ENCODE data around the gene PGAM5. TPM values are rescaled to one million over a fixed set of nuclear protein-coding genes. Genes with fewer than 3 reads are reported as not detected.

PGAM5 gene
- total and polyA plus RNA-seq, 9 of the 15 experiments (the other 6 are each of a cell fraction or from before 2014, with no cell fraction given) = 7.4 to 121 (median 69.5) TPM

DNA sequence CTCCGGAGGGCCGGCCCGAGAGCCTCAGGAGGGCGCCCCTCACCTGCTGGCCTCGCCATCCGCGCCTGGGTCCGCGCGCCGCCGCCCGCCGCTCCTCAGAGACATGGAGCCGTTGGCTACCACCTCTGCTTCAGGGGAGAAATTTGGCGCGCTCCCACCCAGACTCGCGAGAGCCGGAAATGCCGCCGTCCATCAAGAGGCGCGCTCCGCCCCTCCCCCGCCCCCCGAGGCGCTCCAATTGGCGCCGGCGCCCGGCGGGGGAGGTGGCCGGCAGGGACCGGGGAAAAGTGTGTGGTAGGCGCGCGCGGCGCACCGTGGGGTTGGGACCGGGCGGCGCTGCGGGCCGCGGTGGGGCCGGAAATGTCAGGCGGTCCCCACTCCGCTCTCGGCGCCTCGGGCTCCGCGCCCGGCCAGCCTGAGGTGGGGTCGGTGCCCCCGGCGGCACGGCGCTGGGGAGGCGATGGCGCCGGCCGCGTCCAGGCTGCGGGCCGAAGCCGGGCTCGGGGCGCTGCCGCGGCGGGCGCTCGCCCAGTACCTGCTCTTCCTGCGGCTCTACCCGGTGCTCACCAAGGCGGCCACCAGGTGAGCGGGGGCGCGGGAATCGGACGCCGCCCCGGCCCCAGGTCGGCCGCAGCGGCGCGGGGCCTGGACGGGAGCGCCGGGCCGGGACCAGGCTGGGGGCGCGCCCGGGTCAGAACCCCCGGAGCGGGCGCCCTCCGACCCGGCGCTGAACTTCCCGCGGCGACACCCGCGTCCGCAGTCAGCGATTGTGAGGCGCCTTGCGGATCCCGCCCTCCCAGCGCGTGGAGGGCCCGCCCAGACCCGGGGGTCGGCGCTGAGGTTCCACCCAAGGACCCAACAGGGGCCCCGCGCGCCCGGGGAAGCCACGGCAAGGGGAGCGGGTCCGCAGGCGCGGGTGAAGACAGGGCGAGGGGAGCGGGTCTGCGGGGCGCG, 23.2 kb upstream of the PGAM5 start, which contains the start of the genes POLE and PXMP2 (continued):
- TF ChIP-seq, protein P1, sequence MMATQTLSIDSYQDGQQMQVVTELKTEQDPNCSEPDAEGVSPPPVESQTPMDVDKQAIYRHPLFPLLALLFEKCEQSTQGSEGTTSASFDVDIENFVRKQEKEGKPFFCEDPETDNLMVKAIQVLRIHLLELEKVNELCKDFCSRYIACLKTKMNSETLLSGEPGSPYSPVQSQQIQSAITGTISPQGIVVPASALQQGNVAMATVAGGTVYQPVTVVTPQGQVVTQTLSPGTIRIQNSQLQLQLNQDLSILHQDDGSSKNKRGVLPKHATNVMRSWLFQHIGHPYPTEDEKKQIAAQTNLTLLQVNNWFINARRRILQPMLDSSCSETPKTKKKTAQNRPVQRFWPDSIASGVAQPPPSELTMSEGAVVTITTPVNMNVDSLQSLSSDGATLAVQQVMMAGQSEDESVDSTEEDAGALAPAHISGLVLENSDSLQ (IDR thresholded peaks at IDR 0.05) = peak; percentile 96
- 0 out of 4 replicates have a peak, but pooled peaks of 1 of the 2 experiments have one; percentile 33 for TF ChIP-seq TRIM24 (IDR thresholded peaks at IDR 0.05)
- TF ChIP-seq, protein P2, sequence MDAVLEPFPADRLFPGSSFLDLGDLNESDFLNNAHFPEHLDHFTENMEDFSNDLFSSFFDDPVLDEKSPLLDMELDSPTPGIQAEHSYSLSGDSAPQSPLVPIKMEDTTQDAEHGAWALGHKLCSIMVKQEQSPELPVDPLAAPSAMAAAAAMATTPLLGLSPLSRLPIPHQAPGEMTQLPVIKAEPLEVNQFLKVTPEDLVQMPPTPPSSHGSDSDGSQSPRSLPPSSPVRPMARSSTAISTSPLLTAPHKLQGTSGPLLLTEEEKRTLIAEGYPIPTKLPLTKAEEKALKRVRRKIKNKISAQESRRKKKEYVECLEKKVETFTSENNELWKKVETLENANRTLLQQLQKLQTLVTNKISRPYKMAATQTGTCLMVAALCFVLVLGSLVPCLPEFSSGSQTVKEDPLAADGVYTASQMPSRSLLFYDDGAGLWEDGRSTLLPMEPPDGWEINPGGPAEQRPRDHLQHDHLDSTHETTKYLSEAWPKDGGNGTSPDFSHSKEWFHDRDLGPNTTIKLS (IDR thresholded peaks at IDR 0.05; ENCODE audit: borderline replicate concordance, low read depth) = peak; percentile 73; the same call in 1 of the 2 replicates
- TF ChIP-seq, protein P3, sequence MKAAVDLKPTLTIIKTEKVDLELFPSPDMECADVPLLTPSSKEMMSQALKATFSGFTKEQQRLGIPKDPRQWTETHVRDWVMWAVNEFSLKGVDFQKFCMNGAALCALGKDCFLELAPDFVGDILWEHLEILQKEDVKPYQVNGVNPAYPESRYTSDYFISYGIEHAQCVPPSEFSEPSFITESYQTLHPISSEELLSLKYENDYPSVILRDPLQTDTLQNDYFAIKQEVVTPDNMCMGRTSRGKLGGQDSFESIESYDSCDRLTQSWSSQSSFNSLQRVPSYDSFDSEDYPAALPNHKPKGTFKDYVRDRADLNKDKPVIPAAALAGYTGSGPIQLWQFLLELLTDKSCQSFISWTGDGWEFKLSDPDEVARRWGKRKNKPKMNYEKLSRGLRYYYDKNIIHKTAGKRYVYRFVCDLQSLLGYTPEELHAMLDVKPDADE (conservative IDR thresholded peaks at IDR 0.05; ENCODE audit: control insufficient read depth, low read depth, low read length) = 0 out of 2 replicates have a peak, but pooled peaks have one; percentile 51
- TF ChIP-seq, protein P4, sequence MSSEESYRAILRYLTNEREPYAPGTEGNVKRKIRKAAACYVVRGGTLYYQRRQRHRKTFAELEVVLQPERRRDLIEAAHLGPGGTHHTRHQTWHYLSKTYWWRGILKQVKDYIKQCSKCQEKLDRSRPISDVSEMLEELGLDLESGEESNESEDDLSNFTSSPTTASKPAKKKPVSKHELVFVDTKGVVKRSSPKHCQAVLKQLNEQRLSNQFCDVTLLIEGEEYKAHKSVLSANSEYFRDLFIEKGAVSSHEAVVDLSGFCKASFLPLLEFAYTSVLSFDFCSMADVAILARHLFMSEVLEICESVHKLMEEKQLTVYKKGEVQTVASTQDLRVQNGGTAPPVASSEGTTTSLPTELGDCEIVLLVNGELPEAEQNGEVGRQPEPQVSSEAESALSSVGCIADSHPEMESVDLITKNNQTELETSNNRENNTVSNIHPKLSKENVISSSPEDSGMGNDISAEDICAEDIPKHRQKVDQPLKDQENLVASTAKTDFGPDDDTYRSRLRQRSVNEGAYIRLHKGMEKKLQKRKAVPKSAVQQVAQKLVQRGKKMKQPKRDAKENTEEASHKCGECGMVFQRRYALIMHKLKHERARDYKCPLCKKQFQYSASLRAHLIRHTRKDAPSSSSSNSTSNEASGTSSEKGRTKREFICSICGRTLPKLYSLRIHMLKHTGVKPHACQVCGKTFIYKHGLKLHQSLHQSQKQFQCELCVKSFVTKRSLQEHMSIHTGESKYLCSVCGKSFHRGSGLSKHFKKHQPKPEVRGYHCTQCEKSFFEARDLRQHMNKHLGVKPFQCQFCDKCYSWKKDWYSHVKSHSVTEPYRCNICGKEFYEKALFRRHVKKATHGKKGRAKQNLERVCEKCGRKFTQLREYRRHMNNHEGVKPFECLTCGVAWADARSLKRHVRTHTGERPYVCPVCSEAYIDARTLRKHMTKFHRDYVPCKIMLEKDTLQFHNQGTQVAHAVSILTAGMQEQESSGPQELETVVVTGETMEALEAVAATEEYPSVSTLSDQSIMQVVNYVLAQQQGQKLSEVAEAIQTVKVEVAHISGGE (CRISPR knock-in tag; IDR thresholded peaks at IDR 0.05) = peak in 1 of 3 experiments; percentile 37; a peak in 1 of 6 replicates
- TF ChIP-seq GABPA (tag; conservative IDR thresholded peaks at IDR 0.05; ENCODE audit: low read depth) = peak; percentile 73
- TF ChIP-seq SMAD4 (CRISPR knock-in tag; conservative IDR thresholded peaks at IDR 0.05) = peak; percentile 94
- peak; percentile 19; the same call in 1 of the 2 replicates for TF ChIP-seq EP300 (IDR thresholded peaks at IDR 0.05; ENCODE audit: low read length)
- no peak for TF ChIP-seq ZNF561 (CRISPR knock-in tag; conservative IDR thresholded peaks at IDR 0.05)
- no peak for TF ChIP-seq TCFL5 (CRISPR knock-in tag; conservative IDR thresholded peaks at IDR 0.05)
- TF ChIP-seq MTF1 (CRISPR knock-in tag; IDR thresholded peaks at IDR 0.05; ENCODE audit: borderline replicate concordance) = no peak
- peak; percentile 21 for TF ChIP-seq NFYB (IDR thresholded peaks at IDR 0.05; ENCODE audit: extremely low read depth, insufficient read length)
- peak; percentile 95 for TF ChIP-seq E2F3 (CRISPR knock-in tag; IDR thresholded peaks at IDR 0.05)
- TF ChIP-seq, protein P5, sequence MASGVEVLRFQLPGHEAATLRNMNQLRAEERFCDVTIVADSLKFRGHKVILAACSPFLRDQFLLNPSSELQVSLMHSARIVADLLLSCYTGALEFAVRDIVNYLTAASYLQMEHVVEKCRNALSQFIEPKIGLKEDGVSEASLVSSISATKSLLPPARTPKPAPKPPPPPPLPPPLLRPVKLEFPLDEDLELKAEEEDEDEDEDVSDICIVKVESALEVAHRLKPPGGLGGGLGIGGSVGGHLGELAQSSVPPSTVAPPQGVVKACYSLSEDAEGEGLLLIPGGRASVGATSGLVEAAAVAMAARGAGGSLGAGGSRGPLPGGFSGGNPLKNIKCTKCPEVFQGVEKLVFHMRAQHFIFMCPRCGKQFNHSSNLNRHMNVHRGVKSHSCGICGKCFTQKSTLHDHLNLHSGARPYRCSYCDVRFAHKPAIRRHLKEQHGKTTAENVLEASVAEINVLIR (CRISPR knock-in tag; IDR thresholded peaks at IDR 0.05) = no peak
- no peak for TF ChIP-seq ZC3H4 (CRISPR knock-in tag; IDR thresholded peaks at IDR 0.05; ENCODE audit: borderline replicate concordance)
- peak; percentile 36; the same call in 1 of the 2 replicates for TF ChIP-seq MAFF (IDR thresholded peaks at IDR 0.05; ENCODE audit: low read length)
